HEK293 (cell line): Measurements from ENCODE around the gene APLP2.

Source experiments
- CTCF ChIA-PET: fragments of 350-600 bp; formaldehyde crosslinking; extraction: SDS; loops from one replicate; lab custom pipeline; 2021; ENCODE audit warnings: antibody characterized with exemption; lab: Yijun Ruan, JAX
- POLR2A ChIA-PET: fragments of 300-600 bp; formaldehyde crosslinking; extraction: SDS; loops from one replicate; lab custom pipeline; 2020; ENCODE audit warnings: antibody characterized with exemption, inconsistent platforms; lab: Yijun Ruan, JAX
- H3K27ac ChIP-seq: fragments of 200-500 bp; sonication (Bioruptor generic); 2 replicates; pipeline ENCODE4 v1.5.1; 2014; ENCODE audit warnings: low read depth, low read length, control low read depth, inconsistent platforms; ENCODE audit errors: extremely low read depth
- H3K36me3 ChIP-seq, 2 experiments: fragments of 200-500 bp in 1 of 2; sonication (Bioruptor generic) in 1 of 2; 1 replicate in 1 of 2; 2 replicates in 1 of 2; pipeline ENCODE4 v1.5.1; 2014 to 2017; ENCODE audit warnings: inconsistent platforms in 2 of 2, low read length in 2 of 2; ENCODE audit not compliant: control insufficient read depth in 2 of 2, insufficient read depth in 1 of 2
- H3K4me1 ChIP-seq: fragments of 200-500 bp; sonication (Bioruptor generic); 2 replicates; pipeline ENCODE4 v1.5.1; 2014; ENCODE audit warnings: mild to moderate bottlenecking, low read length, inconsistent platforms; ENCODE audit not compliant: control insufficient read depth, insufficient read depth
- H3K4me3 ChIP-seq: 2 replicates; pipeline ENCODE4 v1.5.1; 2011; ENCODE audit warnings: low read depth, mild to moderate bottlenecking, control low read depth, low read length, moderate library complexity
- H3K9me3 ChIP-seq: fragments of 200-500 bp; sonication (Bioruptor generic); 2 replicates; pipeline ENCODE4 v1.5.1; 2014; ENCODE audit warnings: low read depth, low read length, inconsistent platforms; ENCODE audit not compliant: control insufficient read depth, insufficient read depth
- KLF1 ChIP-seq: fragments of 450-650 bp; formaldehyde crosslinking; IDR thresholded peaks from 2 replicates; pipeline ENCODE4 v1.5.1; 2016; ENCODE audit warnings: missing biosample characterization, missing genetic modification characterization
- PRDM10 ChIP-seq: fragments of 450-650 bp; formaldehyde crosslinking; IDR thresholded peaks from 2 replicates; pipeline ENCODE4 v1.5.1; 2016; ENCODE audit warnings: missing biosample characterization, missing genetic modification characterization
- SP7 ChIP-seq: fragments of 450-650 bp; formaldehyde crosslinking; IDR thresholded peaks from 2 replicates; pipeline ENCODE4 v1.5.1; 2016; ENCODE audit warnings: missing biosample characterization, missing genetic modification characterization
- TCF7L2 ChIP-seq: IDR thresholded peaks from 2 replicates; pipeline ENCODE4 v1.6.1; 2011; ENCODE audit warnings: low read depth, mild to moderate bottlenecking, inconsistent platforms, low read length, moderate library complexity, borderline replicate concordance
- TRIM28 ChIP-seq: IDR thresholded peaks from 2 replicates; pipeline ENCODE4 v1.6.1; 2011; ENCODE audit warnings: low read length, control low read depth, borderline replicate concordance
- WT1 ChIP-seq: fragments of 450-650 bp; formaldehyde crosslinking; IDR thresholded peaks from 2 replicates; pipeline ENCODE4 v1.5.1; 2016; ENCODE audit warnings: missing biosample characterization, missing genetic modification characterization
- ZNF148 ChIP-seq: fragments of 450-650 bp; formaldehyde crosslinking; IDR thresholded peaks from 2 replicates; pipeline ENCODE4 v1.5.0; 2017; ENCODE audit warnings: missing biosample characterization, missing genetic modification characterization, borderline replicate concordance
- ZNF426 ChIP-seq: fragments of 450-650 bp; formaldehyde crosslinking; IDR thresholded peaks from 2 replicates; pipeline ENCODE4 v1.5.1; 2017; ENCODE audit warnings: missing biosample characterization, missing genetic modification characterization, mild to moderate bottlenecking, inconsistent platforms, moderate library complexity
- ZNF549 ChIP-seq: fragments of 450-650 bp; IDR thresholded peaks from 2 replicates; pipeline ENCODE4 v1.5.1; 2018; ENCODE audit warnings: missing biosample characterization, missing genetic modification characterization, mild to moderate bottlenecking, inconsistent platforms, moderate library complexity
- ZNF596 ChIP-seq: fragments of 450-650 bp; IDR thresholded peaks from 2 replicates; pipeline ENCODE4 v1.5.0; 2018; ENCODE audit warnings: missing biosample characterization, mild to moderate bottlenecking, missing genetic modification characterization, moderate library complexity
- ZNF600 ChIP-seq: fragments of 450-650 bp; formaldehyde crosslinking; IDR thresholded peaks from 2 replicates; pipeline ENCODE4 v1.5.1; 2016; ENCODE audit warnings: missing biosample characterization, missing genetic modification characterization
- ZNF704 ChIP-seq: fragments of 450-650 bp; formaldehyde crosslinking; IDR thresholded peaks from 2 replicates; pipeline ENCODE4 v1.5.1; 2016; ENCODE audit warnings: missing biosample characterization, missing genetic modification characterization
- ZNF785 ChIP-seq: fragments of 450-650 bp; formaldehyde crosslinking; IDR thresholded peaks from 2 replicates; pipeline ENCODE4 v1.5.1; 2016; ENCODE audit warnings: missing biosample characterization, missing genetic modification characterization
- TF ChIP-seq, protein P1 (sequence below): fragments of 450-650 bp; formaldehyde crosslinking; IDR thresholded peaks from 2 replicates; pipeline ENCODE4 v1.5.1; 2016; ENCODE audit warnings: missing biosample characterization, missing genetic modification characterization
- TF ChIP-seq, protein P2 (sequence below): fragments of 450-650 bp; formaldehyde crosslinking; IDR thresholded peaks from 2 replicates; pipeline ENCODE4 v1.5.1; 2016; ENCODE audit warnings: missing biosample characterization, missing genetic modification characterization

Gene APLP2

DNA sequence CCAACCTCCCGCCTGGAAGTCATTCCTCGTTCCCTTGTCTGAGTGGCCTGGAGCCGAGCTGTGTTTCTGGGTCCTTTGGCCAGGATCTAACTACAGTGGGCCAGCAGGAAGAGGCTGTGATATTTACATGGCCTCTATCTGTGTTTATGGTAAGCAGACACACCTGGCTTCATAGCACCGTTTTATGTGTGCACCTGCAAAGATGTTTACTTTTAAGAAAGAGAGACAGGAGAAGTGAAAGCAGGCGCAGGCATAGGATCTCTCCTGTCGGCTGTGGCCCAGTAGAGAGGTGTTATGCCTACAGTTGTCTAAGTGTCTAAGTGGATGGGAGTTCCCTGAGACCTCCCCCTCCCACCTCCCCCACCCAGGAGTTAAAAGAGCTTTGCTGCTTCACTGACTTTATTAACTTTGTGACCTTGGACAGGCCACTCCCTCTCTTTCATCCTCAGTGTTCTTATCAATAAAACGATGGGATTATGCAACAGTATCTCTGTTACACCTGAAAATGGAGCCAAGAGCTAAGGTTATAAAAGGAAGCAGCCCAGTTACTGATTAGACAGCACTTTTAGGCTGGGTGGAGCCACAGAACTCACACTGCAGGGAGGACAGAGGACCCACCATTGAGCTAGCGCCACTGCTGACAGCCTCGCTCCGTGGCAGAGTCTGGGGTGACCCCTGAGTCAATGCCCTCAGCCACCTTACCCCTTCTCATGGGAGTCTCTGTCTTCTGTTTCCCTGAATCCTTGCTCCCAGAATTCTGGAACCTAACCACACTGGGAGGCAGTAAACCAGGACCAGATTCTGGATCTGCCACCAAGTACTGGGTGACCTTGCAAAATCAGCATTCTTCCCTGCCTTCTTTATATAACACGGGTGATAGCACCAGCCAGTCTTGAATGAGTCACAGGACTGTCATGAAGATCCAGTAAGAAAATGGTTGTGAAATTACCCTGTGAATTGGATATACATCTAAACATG lies 111.9 kb downstream of the APLP2 start:
- Histone ChIP-seq H3K36me3 (no peaks in the 10 kb centered on the region), H3K9me3 (no peaks in the 10 kb centered on the region)
- POLR2A ChIA-PET = interaction anchor here (0.6 kb wide), 1 partner anchor 123 kb away, joined by 4 read pairs; no protein-coding TSS in a partner anchor
- CTCF ChIA-PET = no interaction called here
- 0 out of 2 replicates have a peak, but pooled peaks have one; percentile 53 for TF ChIP-seq PRDM10 (tag by site-specific recombination)
- no peak for TF ChIP-seq ZNF600 (tag by site-specific recombination)
- TF ChIP-seq, protein P1, sequence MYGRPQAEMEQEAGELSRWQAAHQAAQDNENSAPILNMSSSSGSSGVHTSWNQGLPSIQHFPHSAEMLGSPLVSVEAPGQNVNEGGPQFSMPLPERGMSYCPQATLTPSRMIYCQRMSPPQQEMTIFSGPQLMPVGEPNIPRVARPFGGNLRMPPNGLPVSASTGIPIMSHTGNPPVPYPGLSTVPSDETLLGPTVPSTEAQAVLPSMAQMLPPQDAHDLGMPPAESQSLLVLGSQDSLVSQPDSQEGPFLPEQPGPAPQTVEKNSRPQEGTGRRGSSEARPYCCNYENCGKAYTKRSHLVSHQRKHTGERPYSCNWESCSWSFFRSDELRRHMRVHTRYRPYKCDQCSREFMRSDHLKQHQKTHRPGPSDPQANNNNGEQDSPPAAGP = peak; percentile 61; the same call in 1 of the 2 replicates
- TF ChIP-seq KLF1 (tag by site-specific recombination) = peak; percentile 80; the same call in 1 of the 2 replicates
- TF ChIP-seq TCF7L2 = peak; percentile 87
- TF ChIP-seq ZNF549 (tag by site-specific recombination) = peak; percentile 81
- no peak for TF ChIP-seq ZNF426 (tag by site-specific recombination)
- 0 out of 2 replicates have a peak, but pooled peaks have one; percentile 10 for TF ChIP-seq SP7 (tag by site-specific recombination)
- 0 out of 2 replicates have a peak, but pooled peaks have one; percentile 54 for TF ChIP-seq TRIM28
- TF ChIP-seq, all 188 proteins: peak for 7
- no peaks in the 10 kb centered on the region for H3K4me1 ChIP-seq
- H3K4me3 ChIP-seq = no peak overlapping the region
- H3K27ac ChIP-seq = peak overlapping the region; percentile 28; the same call in 1 of the 2 replicates

- CTCF ChIA-PET = interaction anchor here (0.6 to 0.8 kb wide), 3 partner anchors 9 to 819 kb away, joined by 3 to 5 read pairs (median 4); no protein-coding TSS in a partner anchor
- H3K4me3 ChIP-seq = no peak overlapping the region
- no peaks in the 10 kb centered on the region for H3K9me3 ChIP-seq
- TF ChIP-seq ZNF785 (tag by site-specific recombination) = no peak
- TF ChIP-seq ZNF704 (tag by site-specific recombination) = no peak
- no peak for TF ChIP-seq WT1 (tag by site-specific recombination)
- TF ChIP-seq, protein P2, sequence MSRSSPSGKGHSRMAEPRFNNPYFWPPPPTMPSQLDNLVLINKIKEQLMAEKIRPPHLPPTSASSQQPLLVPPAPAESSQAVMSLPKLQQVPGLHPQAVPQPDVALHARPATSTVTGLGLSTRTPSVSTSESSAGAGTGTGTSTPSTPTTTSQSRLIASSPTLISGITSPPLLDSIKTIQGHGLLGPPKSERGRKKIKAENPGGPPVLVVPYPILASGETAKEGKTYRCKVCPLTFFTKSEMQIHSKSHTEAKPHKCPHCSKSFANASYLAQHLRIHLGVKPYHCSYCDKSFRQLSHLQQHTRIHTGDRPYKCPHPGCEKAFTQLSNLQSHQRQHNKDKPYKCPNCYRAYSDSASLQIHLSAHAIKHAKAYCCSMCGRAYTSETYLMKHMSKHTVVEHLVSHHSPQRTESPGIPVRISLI (tag by site-specific recombination) = no peak
- no peak for TF ChIP-seq ZNF596 (tag by site-specific recombination)
- TF ChIP-seq ZNF148 = no peak
- no peaks in the 10 kb centered on the region for H3K36me3 ChIP-seq
- H3K4me1 ChIP-seq = no peaks in the 10 kb centered on the region
- POLR2A ChIA-PET = no interaction called here
- H3K27ac ChIP-seq = no peak overlapping the region
Measured at GRCh38 chr11:130183878-130184610, 114.3 kb downstream of the APLP2 start.
